Duodenal mucosa (tissue), 2 donors: ENCODE results near the gene PVALB.

ENCODE experiments used
- H3K27ac ChIP-seq: one replicate; pipeline ENCODE4 v1.7.0; 2013; ENCODE audit warnings: low read depth, low read length
- H3K27me3 ChIP-seq, 2 donors: one replicate each; pipeline ENCODE4 v1.7.0; 2013; ENCODE audit warnings: low read length in 2 of 2, control low read depth in 1 of 2; ENCODE audit not compliant: insufficient read depth in 2 of 2, control insufficient read depth in 1 of 2
- H3K36me3 ChIP-seq, 2 donors: one replicate each; pipeline ENCODE4 v1.7.0; 2013; ENCODE audit warnings: low read length in 2 of 2, control low read depth in 1 of 2; ENCODE audit not compliant: insufficient read depth in 2 of 2, control insufficient read depth in 1 of 2
- H3K4me1 ChIP-seq, 2 donors: one replicate each; pipeline ENCODE4 v1.7.0; 2013; ENCODE audit warnings: low read length in 2 of 2, control low read depth in 1 of 2; ENCODE audit not compliant: insufficient read depth in 2 of 2, control insufficient read depth in 1 of 2
- H3K4me3 ChIP-seq, 2 donors: one replicate each; pipeline ENCODE4 v1.7.0; 2013; ENCODE audit warnings: low read length in 2 of 2, low read depth in 1 of 2
- H3K9ac ChIP-seq, 2 donors: one replicate each; pipeline ENCODE4 v1.7.0; 2013; ENCODE audit warnings: low read length in 2 of 2, low read depth in 1 of 2
- H3K9me3 ChIP-seq, 2 donors: one replicate each; pipeline ENCODE4 v1.7.0; 2013; ENCODE audit warnings: low read length in 2 of 2, control low read depth in 1 of 2; ENCODE audit not compliant: control insufficient read depth in 1 of 2

The PVALB gene, protein sequence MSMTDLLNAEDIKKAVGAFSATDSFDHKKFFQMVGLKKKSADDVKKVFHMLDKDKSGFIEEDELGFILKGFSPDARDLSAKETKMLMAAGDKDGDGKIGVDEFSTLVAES

DNA sequence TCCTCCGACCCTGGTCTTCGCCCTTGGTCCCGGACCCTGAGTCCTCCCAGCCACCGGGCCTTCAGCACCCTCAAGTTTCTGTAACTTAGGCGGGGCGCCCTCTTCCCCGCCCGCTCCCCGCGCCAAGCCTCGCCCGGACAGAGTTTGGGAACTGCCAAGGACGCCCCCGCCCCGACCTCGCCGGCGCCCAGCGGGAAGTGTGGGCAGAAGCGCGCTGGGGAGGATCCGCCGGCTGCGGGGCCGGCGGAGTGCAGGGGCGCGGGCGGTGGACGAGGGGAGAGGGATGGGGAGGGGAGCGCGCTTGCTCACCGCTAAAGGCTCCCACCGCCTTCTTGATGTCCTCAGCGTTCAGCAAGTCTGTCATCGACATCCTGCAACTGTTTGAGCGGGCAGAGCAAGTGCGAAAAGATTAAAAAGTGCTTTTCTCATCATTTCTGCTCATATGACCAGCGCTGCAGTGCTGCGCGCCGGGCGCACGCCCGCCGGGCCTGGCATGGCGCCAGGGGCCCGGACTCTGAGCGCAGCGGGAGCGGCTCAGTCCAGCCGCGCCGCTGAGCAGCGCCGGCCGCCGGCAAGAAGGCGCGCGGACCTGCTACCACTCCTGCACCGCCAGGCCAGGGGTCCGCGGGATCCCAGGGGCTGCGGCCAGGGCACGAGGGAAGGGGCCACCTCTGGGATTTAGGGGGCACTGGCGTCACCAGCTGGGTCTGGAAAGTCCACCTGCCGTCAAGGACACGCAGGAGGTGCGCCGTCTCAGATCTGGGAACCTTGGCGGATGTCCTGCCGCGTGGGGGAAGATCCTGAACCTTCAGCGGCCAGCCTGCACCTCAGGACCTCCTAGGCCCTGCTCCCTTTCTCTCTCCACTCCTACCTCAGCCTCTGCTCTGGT is at the start of gene PVALB:
PVALB (minus strand) TSS at position 400 of the 889 bp plus-strand sequence; CDS start at position 370, 30 bp downstream.
- Histone ChIP-seq H3K4me1 (peaks cover 0 to 4% of the 10 kb centered on the region in 2 donors), H3K4me3 (no peak within 1 kb of the TSS), H3K9ac (no peak within 1 kb of the TSS), H3K27me3 (peaks cover 56 to 59% of the 10 kb centered on the region in 2 donors), H3K27ac (no peak within 1 kb of the TSS), H3K9me3 (no peaks in the 10 kb centered on the region), H3K36me3 (no peaks in the 10 kb centered on the region)

DNA sequence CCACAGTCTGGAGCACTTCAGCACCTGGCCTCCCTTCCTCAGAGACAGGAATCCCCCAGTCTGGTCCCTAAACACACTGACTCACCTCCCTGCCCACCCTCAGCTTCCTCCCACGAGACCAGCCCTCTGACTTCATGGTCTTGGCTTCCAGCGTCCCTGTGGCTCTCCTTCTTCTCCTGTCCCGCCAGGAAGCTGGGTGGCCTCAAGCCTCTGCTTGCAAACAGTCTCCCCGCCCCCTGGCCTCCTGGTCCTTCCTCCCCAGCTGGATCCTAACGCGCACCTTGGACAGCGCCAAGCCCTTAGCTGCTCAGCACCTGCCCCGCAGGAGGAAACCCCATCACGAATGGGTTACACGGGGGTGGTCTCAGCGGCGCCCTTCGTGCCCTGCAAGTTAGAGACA is 48.5 kb upstream of the PVALB start:
- no peak overlapping the region for H3K4me3 ChIP-seq
- H3K9ac ChIP-seq, result no peak overlapping the region
- H3K36me3 ChIP-seq, result peaks cover 2 to 4% of the 10 kb centered on the region in 2 donors
- no peaks in the 10 kb centered on the region for H3K9me3 ChIP-seq
- H3K27me3 ChIP-seq, result no peaks in the 10 kb centered on the region
- peaks cover 16 to 20% of the 10 kb centered on the region in 2 donors for H3K4me1 ChIP-seq
- H3K27ac ChIP-seq, result no peak overlapping the region

GRCh38 chr22:36864454-36865215 is 47.8 kb upstream of the PVALB start:
- Histone ChIP-seq H3K9ac (no peak overlapping the region), H3K9me3 (no peaks in the 10 kb centered on the region), H3K36me3 (peaks cover 2 to 4% of the 10 kb centered on the region in 2 donors), H3K27me3 (no peaks in the 10 kb centered on the region), H3K4me1 (peaks cover 21 to 27% of the 10 kb centered on the region in 2 donors), H3K27ac (no peak overlapping the region), H3K4me3 (no peak overlapping the region)

GRCh38 chr22:36863979-36864378 is 47.1 kb upstream of the PVALB start:
- H3K36me3 ChIP-seq, result peaks cover 2 to 4% of the 10 kb centered on the region in 2 donors
- H3K4me1 ChIP-seq, result peaks cover 21 to 27% of the 10 kb centered on the region in 2 donors
- no peak overlapping the region for H3K4me3 ChIP-seq
- no peak overlapping the region for H3K27ac ChIP-seq
- no peak overlapping the region for H3K9ac ChIP-seq
- H3K27me3 ChIP-seq, result no peaks in the 10 kb centered on the region
- H3K9me3 ChIP-seq, result no peaks in the 10 kb centered on the region

DNA sequence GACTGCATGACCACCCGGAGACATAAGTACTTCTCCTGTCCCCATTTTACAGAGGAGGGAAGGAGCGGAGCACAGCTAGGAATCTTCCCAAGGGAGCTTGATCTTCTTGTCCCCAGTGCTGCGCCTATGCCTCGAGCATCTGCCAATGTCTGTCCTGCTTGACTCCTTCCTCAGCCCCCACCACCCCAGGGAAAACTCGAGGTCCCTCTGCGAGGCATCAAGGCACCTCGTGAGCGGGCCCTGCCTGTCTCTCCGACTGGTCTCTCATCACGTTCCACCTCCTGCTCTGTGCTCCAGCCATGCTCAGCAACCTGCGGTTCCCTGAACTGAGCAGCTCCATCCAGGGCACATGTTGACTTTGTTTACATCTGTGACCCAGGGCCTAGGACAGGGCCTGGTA is 46.4 kb upstream of the PVALB start:
- Histone ChIP-seq H3K36me3 (peaks cover 2 to 4% of the 10 kb centered on the region in 2 donors), H3K4me1 (peaks cover 21 to 27% of the 10 kb centered on the region in 2 donors), H3K27ac (no peak overlapping the region), H3K4me3 (no peak overlapping the region), H3K9ac (no peak overlapping the region), H3K9me3 (no peaks in the 10 kb centered on the region), H3K27me3 (no peaks in the 10 kb centered on the region)

DNA sequence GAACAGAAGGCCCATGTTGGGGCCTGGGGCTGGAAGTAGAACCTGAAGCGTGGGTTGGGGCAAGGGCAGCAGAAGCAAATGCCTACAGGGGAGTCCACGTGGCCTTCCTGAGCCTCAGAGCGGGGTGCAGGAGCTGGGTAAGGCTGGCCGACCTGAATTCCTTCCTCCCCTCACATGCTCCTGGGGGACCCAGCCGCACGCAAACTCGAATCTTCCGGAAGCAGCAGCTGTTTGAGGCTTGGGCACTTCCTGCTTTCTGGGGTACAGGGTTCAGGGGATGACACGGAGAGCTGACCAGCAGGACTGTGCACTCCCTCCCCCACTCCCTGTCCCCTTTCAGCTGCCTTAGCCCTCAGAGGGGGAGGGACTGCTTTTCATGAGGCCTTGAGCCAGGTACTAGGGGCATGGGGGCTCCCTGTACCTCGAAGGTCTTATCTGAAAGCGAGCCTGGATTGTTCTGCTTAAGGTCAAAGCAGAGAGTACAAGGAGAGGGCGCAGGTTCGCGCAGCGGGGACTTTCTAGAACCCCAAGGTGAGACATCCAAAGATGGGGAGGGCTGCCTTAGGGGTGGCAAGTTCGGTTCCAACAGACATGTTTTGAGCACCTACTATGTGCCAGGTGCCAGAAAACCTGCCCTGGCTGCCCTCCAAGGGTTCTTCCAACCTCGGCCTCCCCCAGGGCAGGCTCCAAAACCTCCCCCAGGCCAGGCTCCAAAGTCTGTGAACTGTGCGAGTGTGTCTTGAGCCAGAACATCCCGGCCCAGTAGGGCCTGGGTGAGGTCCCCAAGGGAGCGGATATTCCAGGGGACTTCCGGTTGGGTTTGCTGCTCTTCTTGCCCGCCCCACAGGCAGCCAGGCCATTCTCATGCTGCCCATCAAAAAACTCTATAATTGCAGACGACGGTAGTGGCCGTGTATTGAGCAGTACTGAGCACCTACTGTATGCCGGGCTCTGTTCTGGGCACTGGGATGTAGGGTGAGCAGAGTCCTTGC is 45.7 kb upstream of the PVALB start:
- peaks cover 2 to 3% of the 10 kb centered on the region in 2 donors for H3K36me3 ChIP-seq
- peak overlapping the region in 1 of 2 donors; percentile 33 for H3K9ac ChIP-seq
- H3K27ac ChIP-seq, result peak overlapping the region; percentile 22
- no peaks in the 10 kb centered on the region for H3K9me3 ChIP-seq
- peak overlapping the region; percentile 53 to 56 for H3K4me3 ChIP-seq
- no peaks in the 10 kb centered on the region for H3K27me3 ChIP-seq
- H3K4me1 ChIP-seq, result peaks cover 21 to 27% of the 10 kb centered on the region in 2 donors

GRCh38 chr22:36860821-36861659 is 44.2 kb upstream of the PVALB start, which contains the start of gene NCF4:
NCF4 (plus strand) TSS chr22:36861006; CDS start chr22:36861172, 166 bp downstream.
- Histone ChIP-seq H3K27ac (peak within 1 kb of the TSS; percentile 51), H3K9me3 (no peaks in the 10 kb centered on the region), H3K4me3 (peak within 1 kb of the TSS; percentile 53 to 56), H3K36me3 (no peaks in the 10 kb centered on the region), H3K27me3 (no peaks in the 10 kb centered on the region), H3K4me1 (peaks cover 21 to 36% of the 10 kb centered on the region in 2 donors), H3K9ac (peak within 1 kb of the TSS; percentile 33 to 60)

DNA sequence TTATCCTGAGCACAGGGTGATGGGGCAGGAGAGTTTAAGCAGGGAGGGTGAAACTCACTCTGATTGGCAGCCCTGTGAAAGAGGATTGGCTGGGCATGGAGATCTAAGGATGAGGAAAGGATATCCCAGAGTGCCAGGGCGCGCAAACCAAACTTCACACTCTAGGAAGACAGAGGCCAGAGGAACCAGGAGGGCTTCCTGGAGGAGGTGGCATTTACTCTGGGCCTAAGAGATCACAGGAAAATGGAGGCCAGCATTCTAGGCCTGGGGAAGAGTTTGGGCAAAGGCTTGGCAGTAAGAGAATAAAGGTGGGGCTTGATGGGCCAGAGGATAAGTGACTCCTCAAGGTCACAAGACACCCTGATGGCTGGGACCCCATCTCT is 43.6 kb upstream of the PVALB start:
- Histone ChIP-seq H3K4me1 (peaks cover 21 to 37% of the 10 kb centered on the region in 2 donors), H3K27me3 (no peaks in the 10 kb centered on the region), H3K9me3 (no peaks in the 10 kb centered on the region), H3K4me3 (peak overlapping the region; percentile 53 to 56), H3K36me3 (no peaks in the 10 kb centered on the region), H3K27ac (peak overlapping the region; percentile 51), H3K9ac (no peak overlapping the region)
